Activated naive CD4-positive, alpha-beta T cell treated with anti-CD3 and anti-CD28 coated beads, Interleukin-2, amount 50 U/mL, for 24 hours (primary cell): ENCODE data around the gene ESX1.

Experiments used
- H3K27ac Mint-ChIP-seq: one replicate; pipeline ENCODE4 v1.8.0; 2021; ENCODE audit warnings: mild to moderate bottlenecking, mixed read lengths
- H3K27me3 Mint-ChIP-seq: one replicate; pipeline ENCODE4 v1.8.0; 2021; ENCODE audit warnings: mixed read lengths
- H3K36me3 Mint-ChIP-seq: one replicate; pipeline ENCODE4 v1.8.0; 2021; ENCODE audit warnings: mixed read lengths
- H3K4me1 Mint-ChIP-seq: one replicate; pipeline ENCODE4 v1.8.0; 2021; ENCODE audit warnings: mixed read lengths
- H3K4me3 Mint-ChIP-seq: one replicate; pipeline ENCODE4 v1.8.0; 2021; ENCODE audit warnings: mild to moderate bottlenecking, mixed read lengths
- H3K9me3 Mint-ChIP-seq: one replicate; pipeline ENCODE4 v1.8.0; 2021; ENCODE audit warnings: mixed read lengths

Gene ESX1

GRCh38 chrX:104205548-104205947 is 49.2 kb downstream of the ESX1 start:
- no peaks in the 10 kb centered on the region for H3K9me3 Mint-ChIP-seq
- no peaks in the 10 kb centered on the region for H3K36me3 Mint-ChIP-seq
- no peaks in the 10 kb centered on the region for H3K27me3 Mint-ChIP-seq
- H3K27ac Mint-ChIP-seq, result no peak overlapping the region
- no peaks in the 10 kb centered on the region for H3K4me1 Mint-ChIP-seq
- no peak overlapping the region for H3K4me3 Mint-ChIP-seq
